Lower lobe of right lung (tissue), 2 donors: ENCODE results near the gene NHS. TPM values are rescaled to one million over a fixed set of nuclear protein-coding genes. Genes with fewer than 3 reads are reported as not detected.

Source experiments
- ATAC-seq, 2 donors: fragments of 200-7000 bp; cut with Tn5 transposase; one replicate each; pipeline ENCODE4 v1.9.1; 2020 to 2022; ENCODE audit warnings: mild to moderate bottlenecking in 2 of 2, moderate library complexity in 2 of 2
- DNase-seq: peaks from one replicate; pipeline ENCODE4 v3.0.0-alpha.2; 2020
- H3K27ac ChIP-seq: fragments of 200-600 bp; one replicate; pipeline ENCODE4 v1.8.0; 2022
- H3K27me3 ChIP-seq: fragments of 200-600 bp; one replicate; pipeline ENCODE4 v1.8.0; 2022; ENCODE audit warnings: low read depth
- H3K36me3 ChIP-seq: fragments of 200-600 bp; one replicate; pipeline ENCODE4 v1.8.0; 2022; ENCODE audit warnings: mild to moderate bottlenecking
- H3K4me1 ChIP-seq: fragments of 200-600 bp; one replicate; pipeline ENCODE4 v1.8.0; 2022
- H3K4me3 ChIP-seq: fragments of 200-600 bp; one replicate; pipeline ENCODE4 v1.8.0; 2022; ENCODE audit warnings: mild to moderate bottlenecking
- H3K9me3 ChIP-seq: fragments of 200-600 bp; one replicate; pipeline ENCODE4 v1.8.0; 2022
- CTCF ChIP-seq: fragments of 200-600 bp; IDR thresholded peaks from one replicate; pipeline ENCODE4 v1.8.0; 2022; ENCODE audit warnings: antibody characterized with exemption, mild to moderate bottlenecking
- intact Hi-C: fragments of 100-400 bp; cut with DNase I; formaldehyde crosslinking; loops from one replicate; pipeline ENCODE4 v1.11.0; 2022
- total RNA-seq: library from RNA; stranded (reverse); fragmentation: NEBNext Ultra II Directional; extraction: Animal tissue kit (Norgen Biotek cat#: 25700); gene quantifications from one replicate; pipeline ENCODE4 v1.2.1, GENCODE V29; 2021
- donor health status: DM: no; HTN: yes; CAD: no; lungs with severe emphysema.

NHS gene
- total RNA-seq, 1 donor from 2014 or later = 2.7 TPM

- ATAC-seq (no peak), DNase-seq (no peak)
- H3K27me3 ChIP-seq = no peaks in the 10 kb centered on the region
- no peak for TF ChIP-seq CTCF
- H3K4me1 ChIP-seq = no peaks in the 10 kb centered on the region
- H3K4me3 ChIP-seq = no peak overlapping the region
- no peak overlapping the region for H3K27ac ChIP-seq
- H3K9me3 ChIP-seq = no peaks in the 10 kb centered on the region
- intact Hi-C loops = no loop called here
- H3K36me3 ChIP-seq = no peaks in the 10 kb centered on the region
Observed at GRCh38 chrX:17465802-17466201, 90.8 kb downstream of the NHS start.

- ATAC-seq (no peak), DNase-seq (no peak)
- H3K27me3 ChIP-seq = no peaks in the 10 kb centered on the region
- H3K4me3 ChIP-seq = no peak overlapping the region
- H3K4me1 ChIP-seq = no peaks in the 10 kb centered on the region
- no peak for TF ChIP-seq CTCF
- H3K36me3 ChIP-seq = no peaks in the 10 kb centered on the region
- H3K9me3 ChIP-seq = no peaks in the 10 kb centered on the region
- intact Hi-C loops = no loop called here
- no peak overlapping the region for H3K27ac ChIP-seq
Observed at GRCh38 chrX:17470136-17470535, 95.1 kb downstream of the NHS start.

GRCh38 chrX:17471121-17471520, 96.1 kb downstream of the NHS start:
- DNase-seq (no peak), ATAC-seq (no peak)
- Histone ChIP-seq H3K36me3 (no peaks in the 10 kb centered on the region), H3K27ac (no peak overlapping the region), H3K9me3 (no peaks in the 10 kb centered on the region), H3K27me3 (no peaks in the 10 kb centered on the region), H3K4me1 (no peaks in the 10 kb centered on the region), H3K4me3 (no peak overlapping the region)
- TF ChIP-seq CTCF = no peak
- intact Hi-C loops = no loop called here

- Histone ChIP-seq H3K27ac (no peak overlapping the region), H3K9me3 (no peaks in the 10 kb centered on the region), H3K4me1 (no peaks in the 10 kb centered on the region), H3K36me3 (no peaks in the 10 kb centered on the region), H3K27me3 (no peaks in the 10 kb centered on the region), H3K4me3 (no peak overlapping the region)
- ATAC-seq (no peak), DNase-seq (no peak)
- intact Hi-C loops = no loop called here
- TF ChIP-seq CTCF = no peak
Observed at GRCh38 chrX:17471861-17472260, 96.9 kb downstream of the NHS start.

GRCh38 chrX:17472424-17472823, 97.4 kb downstream of the NHS start:
- Histone ChIP-seq H3K4me3 (no peak overlapping the region), H3K36me3 (no peaks in the 10 kb centered on the region), H3K9me3 (no peaks in the 10 kb centered on the region), H3K4me1 (no peaks in the 10 kb centered on the region), H3K27ac (no peak overlapping the region), H3K27me3 (no peaks in the 10 kb centered on the region)
- DNase-seq = no peak
- no peak for TF ChIP-seq CTCF
- no peak for ATAC-seq
- intact Hi-C loops = no loop called here

GRCh38 chrX:17473021-17473420, 98.0 kb downstream of the NHS start:
- Histone ChIP-seq H3K27me3 (no peaks in the 10 kb centered on the region), H3K4me1 (no peaks in the 10 kb centered on the region), H3K9me3 (no peaks in the 10 kb centered on the region), H3K36me3 (no peaks in the 10 kb centered on the region), H3K4me3 (no peak overlapping the region), H3K27ac (no peak overlapping the region)
- ATAC-seq (no peak), DNase-seq (no peak)
- no peak for TF ChIP-seq CTCF
- intact Hi-C loops = no loop called here
